Caco-2 (cell line): ENCODE measurements around the gene PTPA. TPM values are rescaled to one million over a fixed set of nuclear protein-coding genes. Genes with fewer than 3 reads are reported as not detected.

Source experiments
- BruUV-seq: library from RNA; stranded (reverse); fragments of 400-500 nt; replicated peaks from 2 replicates; lab custom pipeline; 2021; lab: Mats Ljungman, UMichigan
- CTCF ChIA-PET: fragments of 300-600 bp; sonication (Branson Sonifier 250); formaldehyde crosslinking; loops from one replicate; lab custom pipeline; 2022; ENCODE audit warnings: antibody characterized with exemption; lab: Charles Lee
- POLR2A ChIA-PET: fragments of 300-600 bp; sonication (Branson Sonifier 250); formaldehyde crosslinking; loops from one replicate; lab custom pipeline; 2022; ENCODE audit warnings: antibody characterized with exemption; lab: Charles Lee
- DNase-seq, 2 experiments: peaks; one replicate each; pipeline versions ENCODE4 v3.0.0 to v3.0.0-alpha.2; 2020 to 2022
- H3K27me3 ChIP-seq: replicated peaks from 2 replicates; pipeline ENCODE4 v1.6.0; 2011; ENCODE audit warnings: low read length; ENCODE audit not compliant: control insufficient read depth, insufficient read depth
- H3K36me3 ChIP-seq: 2 replicates; pipeline ENCODE4 v1.5.1; 2011; ENCODE audit warnings: low read length; ENCODE audit not compliant: control insufficient read depth, insufficient read depth
- H3K4me1 ChIP-seq: fragments of 250-450 bp; sonication (Bioruptor Pico); 2 replicates; pipeline ENCODE4 v1.5.1; 2020; ENCODE audit warnings: mild to moderate bottlenecking
- H3K4me3 ChIP-seq: 2 replicates; pipeline ENCODE4 v1.5.1; 2011; ENCODE audit warnings: low read depth, mild to moderate bottlenecking, control low read depth, low read length
- H3K9me3 ChIP-seq: fragments of 250-450 bp; sonication (Bioruptor Pico); 2 replicates; pipeline ENCODE4 v1.5.1; 2020; ENCODE audit warnings: mild to moderate bottlenecking, moderate library complexity
- H3K27ac Mint-ChIP-seq: one replicate; pipeline ENCODE4 v1.8.0; 2022; ENCODE audit warnings: mixed read lengths; ENCODE audit not compliant: unreplicated experiment
- H3K27me3 Mint-ChIP-seq: one replicate; pipeline ENCODE4 v1.8.0; 2022; ENCODE audit warnings: mixed read lengths; ENCODE audit not compliant: insufficient read depth, unreplicated experiment
- H3K36me3 Mint-ChIP-seq: one replicate; pipeline ENCODE4 v1.8.0; 2022; ENCODE audit warnings: mild to moderate bottlenecking, mixed read lengths; ENCODE audit not compliant: insufficient read depth, unreplicated experiment
- H3K4me1 Mint-ChIP-seq: one replicate; pipeline ENCODE4 v1.8.0; 2022; ENCODE audit warnings: low read depth, mixed read lengths; ENCODE audit not compliant: unreplicated experiment
- H3K4me3 Mint-ChIP-seq: one replicate; pipeline ENCODE4 v1.8.0; 2022; ENCODE audit warnings: mild to moderate bottlenecking, moderate library complexity, mixed read lengths; ENCODE audit not compliant: unreplicated experiment
- H3K9me3 Mint-ChIP-seq: one replicate; pipeline ENCODE4 v1.8.0; 2022; ENCODE audit warnings: mixed read lengths; ENCODE audit not compliant: unreplicated experiment
- intact Hi-C: fragments of 100-400 bp; cut with micrococcal nuclease; formaldehyde crosslinking; loops from one replicate; pipeline ENCODE4 v1.10.0; 2022; ENCODE audit not compliant: unreplicated experiment
- total RNA-seq: library from RNA; stranded (reverse); gene quantifications from 2 replicates; pipeline ENCODE4 v1.2.3, GENCODE V29; 2022
- TF ChIP-seq, protein P1 (sequence below), 2 experiments: fragments of 200-600 bp in 1 of 2; IDR thresholded peaks; 1 replicate in 1 of 2; 2 replicates in 1 of 2; pipeline versions ENCODE4 v1.5.1 to v1.8.0; 2011 to 2022; ENCODE audit warnings: antibody characterized with exemption in 1 of 2, control low read depth in 1 of 2, inconsistent platforms in 1 of 2, low read depth in 1 of 2, low read length in 1 of 2, mild to moderate bottlenecking in 1 of 2, moderate library complexity in 1 of 2; ENCODE audit not compliant: insufficient read depth in 1 of 2, severe bottlenecking in 1 of 2, unreplicated experiment in 1 of 2

PTPA gene
- total RNA-seq, 1 experiment from 2014 or later, result 100 TPM

DNA sequence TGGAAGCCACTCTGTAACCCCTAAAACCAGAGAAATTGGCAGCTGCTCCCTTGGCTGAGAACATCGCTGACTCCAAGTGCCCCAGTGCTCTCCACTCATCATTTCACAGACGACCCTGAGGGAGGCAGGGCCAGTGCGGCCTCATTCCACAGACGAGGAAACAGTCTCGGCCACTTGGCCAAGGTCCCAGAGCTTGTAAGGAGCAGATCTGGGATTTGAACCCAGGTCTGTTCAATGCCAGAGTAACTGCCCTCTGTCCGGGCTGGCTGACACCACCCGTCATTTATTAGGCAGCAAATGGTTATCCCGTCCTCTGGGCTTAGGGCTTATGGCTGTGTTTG lies 86.7 kb downstream of the PTPA start:
- DNase-seq, result no peak
- POLR2A ChIA-PET, result no interaction called here
- no peaks in the 10 kb centered on the region for H3K36me3 ChIP-seq
- Mint-ChIP-seq H3K4me1 (no peaks in the 10 kb centered on the region), H3K4me3 (no peak overlapping the region), H3K27ac (no peak overlapping the region), H3K36me3 (no peaks in the 10 kb centered on the region), H3K9me3 (no peaks in the 10 kb centered on the region), H3K27me3 (no peaks in the 10 kb centered on the region)
- H3K27me3 ChIP-seq, result no peaks in the 10 kb centered on the region
- H3K4me3 ChIP-seq, result no peak overlapping the region
- CTCF ChIA-PET, result no interaction called here
- H3K4me1 ChIP-seq, result peaks cover 5% of the 10 kb centered on the region; the same call in 1 of the 2 replicates
- intact Hi-C loops, result no loop called here
- no TSS peak for BruUV-seq
- TF ChIP-seq, protein P1, sequence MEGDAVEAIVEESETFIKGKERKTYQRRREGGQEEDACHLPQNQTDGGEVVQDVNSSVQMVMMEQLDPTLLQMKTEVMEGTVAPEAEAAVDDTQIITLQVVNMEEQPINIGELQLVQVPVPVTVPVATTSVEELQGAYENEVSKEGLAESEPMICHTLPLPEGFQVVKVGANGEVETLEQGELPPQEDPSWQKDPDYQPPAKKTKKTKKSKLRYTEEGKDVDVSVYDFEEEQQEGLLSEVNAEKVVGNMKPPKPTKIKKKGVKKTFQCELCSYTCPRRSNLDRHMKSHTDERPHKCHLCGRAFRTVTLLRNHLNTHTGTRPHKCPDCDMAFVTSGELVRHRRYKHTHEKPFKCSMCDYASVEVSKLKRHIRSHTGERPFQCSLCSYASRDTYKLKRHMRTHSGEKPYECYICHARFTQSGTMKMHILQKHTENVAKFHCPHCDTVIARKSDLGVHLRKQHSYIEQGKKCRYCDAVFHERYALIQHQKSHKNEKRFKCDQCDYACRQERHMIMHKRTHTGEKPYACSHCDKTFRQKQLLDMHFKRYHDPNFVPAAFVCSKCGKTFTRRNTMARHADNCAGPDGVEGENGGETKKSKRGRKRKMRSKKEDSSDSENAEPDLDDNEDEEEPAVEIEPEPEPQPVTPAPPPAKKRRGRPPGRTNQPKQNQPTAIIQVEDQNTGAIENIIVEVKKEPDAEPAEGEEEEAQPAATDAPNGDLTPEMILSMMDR (IDR thresholded peaks at IDR 0.05; ENCODE audit: insufficient read depth in 1 of 2, low read depth in 1 of 2, low read length in 1 of 2, severe bottlenecking in 1 of 2, unreplicated experiment in 1 of 2), result no peak
- H3K9me3 ChIP-seq, result no peaks in the 10 kb centered on the region

Other genes starting within 250 kb of the PTPA start
- 6.9 and 7.8 TPM in 2 replicates for gene KYAT1, start 229.5 kb upstream of the PTPA start, total RNA-seq
- gene LRRC8A, start 229.3 kb upstream of the PTPA start, total RNA-seq, result 21.9 and 22.4 TPM in 2 replicates
- 0.59 and 0.63 TPM in 2 replicates for gene PHYHD1, start 190.4 kb upstream of the PTPA start, total RNA-seq
- 25.9 and 27.2 TPM in 2 replicates for gene DOLK, start 163.8 kb upstream of the PTPA start, total RNA-seq
- gene NUP188, start 163.7 kb upstream of the PTPA start, total RNA-seq, result 80.9 and 85.7 TPM in 2 replicates
- gene SH3GLB2, start 83.1 kb upstream of the PTPA start, total RNA-seq, result 64.2 and 66.7 TPM in 2 replicates
- 25.1 and 34.8 TPM in 2 replicates for gene MIGA2, start 74.8 kb upstream of the PTPA start, total RNA-seq
- gene DOLPP1, start 30.3 kb upstream of the PTPA start, total RNA-seq, result 44.7 and 45.1 TPM in 2 replicates
- gene CRAT, start 622 bp upstream of the PTPA start, total RNA-seq, result 16.2 and 20.7 TPM in 2 replicates
- 3.9 and 4.1 TPM in 2 replicates for gene IER5L, start 66.8 kb downstream of the PTPA start, total RNA-seq